RWPE2 (cell line): ENCODE measurements around the gene LIPJ.
A peak's percentile ranks its signal among the peaks of the same experiment; 100 is the strongest.

ENCODE experiments used
- ATAC-seq: fragments of 200-7000 bp; cut with Tn5 transposase; 3 replicates; pipeline ENCODE4 v1.9.1; 2021; ENCODE audit warnings: low read depth
- DNase-seq: peaks from one replicate; pipeline ENCODE4 v3.0.0-alpha.2; 2020; ENCODE audit warnings: low spot score
- H3K27ac ChIP-seq: fragments of 450-650 bp; 2 replicates; pipeline ENCODE4 v1.5.1; 2017; ENCODE audit warnings: mild to moderate bottlenecking; ENCODE audit not compliant: poor library complexity, severe bottlenecking
- H3K27me3 ChIP-seq: fragments of 250-450 bp; sonication (Bioruptor Pico); 2 replicates; pipeline ENCODE4 v1.5.1; 2021; ENCODE audit warnings: mild to moderate bottlenecking, moderate library complexity; ENCODE audit not compliant: insufficient read depth, poor library complexity, severe bottlenecking
- H3K36me3 ChIP-seq: fragments of 250-450 bp; sonication (Bioruptor Pico); 2 replicates; pipeline ENCODE4 v1.5.1; 2020; ENCODE audit warnings: low read depth, mild to moderate bottlenecking, moderate library complexity
- H3K4me1 ChIP-seq: fragments of 250-450 bp; sonication (Bioruptor Pico); 2 replicates; pipeline ENCODE4 v1.5.1; 2021; ENCODE audit warnings: mild to moderate bottlenecking, moderate library complexity; ENCODE audit not compliant: insufficient read depth, poor library complexity, severe bottlenecking
- H3K4me3 ChIP-seq: fragments of 250-450 bp; sonication (Bioruptor Pico); 2 replicates; pipeline ENCODE4 v1.5.1; 2021; ENCODE audit warnings: mild to moderate bottlenecking, moderate library complexity; ENCODE audit not compliant: severe bottlenecking
- H3K9me3 ChIP-seq: fragments of 250-450 bp; sonication (Bioruptor Pico); 2 replicates; pipeline ENCODE4 v1.5.1; 2021; ENCODE audit warnings: mild to moderate bottlenecking, moderate library complexity; ENCODE audit not compliant: severe bottlenecking
- TF ChIP-seq, protein P1 (sequence below): fragments of 450-650 bp; IDR thresholded peaks from one replicate; pipeline ENCODE4 v1.5.1; 2017; ENCODE audit warnings: mild to moderate bottlenecking, moderate library complexity; ENCODE audit not compliant: poor library complexity, severe bottlenecking

Gene LIPJ, protein sequence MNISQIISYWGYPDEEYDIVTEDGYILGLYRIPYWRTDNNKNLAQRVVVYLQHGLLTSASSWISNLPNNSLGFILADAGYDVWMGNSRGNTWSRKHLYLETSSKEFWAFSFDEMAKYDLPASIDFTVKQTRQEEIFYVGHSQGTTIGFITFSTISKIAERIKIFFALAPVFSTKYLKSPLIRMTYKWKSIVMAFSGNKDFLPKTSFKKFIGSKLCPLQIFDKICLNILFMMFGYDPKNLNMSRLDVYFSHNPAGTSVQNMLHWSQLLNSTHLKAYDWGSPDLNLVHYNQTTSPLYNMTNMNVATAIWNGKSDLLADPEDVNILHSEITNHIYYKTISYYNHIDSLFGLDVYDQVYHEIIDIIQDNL

DNA sequence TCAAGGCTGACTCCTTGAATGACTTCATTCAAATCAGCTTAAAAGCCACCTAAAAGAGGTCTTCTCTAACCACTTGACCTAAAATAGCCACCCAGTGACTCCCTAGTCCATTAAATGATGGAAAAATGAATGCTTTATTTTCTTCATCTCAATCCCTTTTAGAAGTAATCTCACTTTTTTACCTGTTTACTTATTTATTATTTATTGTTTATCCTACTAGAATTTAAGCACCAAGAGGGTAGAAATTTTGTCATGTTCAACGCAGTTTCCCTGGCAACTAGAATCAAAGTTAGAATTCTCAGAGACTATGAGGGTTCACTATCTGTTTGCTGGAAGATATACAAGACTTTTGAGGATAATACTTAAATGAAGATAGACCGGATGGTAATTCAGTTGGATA lies at the start of gene LIPJ:
Gene LIPJ, plus strand, starts transcription at position 301 of the 400 bp plus-strand sequence. CDS start 3,926 bp downstream, outside the sequence.
- TF ChIP-seq, protein P1, sequence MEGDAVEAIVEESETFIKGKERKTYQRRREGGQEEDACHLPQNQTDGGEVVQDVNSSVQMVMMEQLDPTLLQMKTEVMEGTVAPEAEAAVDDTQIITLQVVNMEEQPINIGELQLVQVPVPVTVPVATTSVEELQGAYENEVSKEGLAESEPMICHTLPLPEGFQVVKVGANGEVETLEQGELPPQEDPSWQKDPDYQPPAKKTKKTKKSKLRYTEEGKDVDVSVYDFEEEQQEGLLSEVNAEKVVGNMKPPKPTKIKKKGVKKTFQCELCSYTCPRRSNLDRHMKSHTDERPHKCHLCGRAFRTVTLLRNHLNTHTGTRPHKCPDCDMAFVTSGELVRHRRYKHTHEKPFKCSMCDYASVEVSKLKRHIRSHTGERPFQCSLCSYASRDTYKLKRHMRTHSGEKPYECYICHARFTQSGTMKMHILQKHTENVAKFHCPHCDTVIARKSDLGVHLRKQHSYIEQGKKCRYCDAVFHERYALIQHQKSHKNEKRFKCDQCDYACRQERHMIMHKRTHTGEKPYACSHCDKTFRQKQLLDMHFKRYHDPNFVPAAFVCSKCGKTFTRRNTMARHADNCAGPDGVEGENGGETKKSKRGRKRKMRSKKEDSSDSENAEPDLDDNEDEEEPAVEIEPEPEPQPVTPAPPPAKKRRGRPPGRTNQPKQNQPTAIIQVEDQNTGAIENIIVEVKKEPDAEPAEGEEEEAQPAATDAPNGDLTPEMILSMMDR = no peak

DNA sequence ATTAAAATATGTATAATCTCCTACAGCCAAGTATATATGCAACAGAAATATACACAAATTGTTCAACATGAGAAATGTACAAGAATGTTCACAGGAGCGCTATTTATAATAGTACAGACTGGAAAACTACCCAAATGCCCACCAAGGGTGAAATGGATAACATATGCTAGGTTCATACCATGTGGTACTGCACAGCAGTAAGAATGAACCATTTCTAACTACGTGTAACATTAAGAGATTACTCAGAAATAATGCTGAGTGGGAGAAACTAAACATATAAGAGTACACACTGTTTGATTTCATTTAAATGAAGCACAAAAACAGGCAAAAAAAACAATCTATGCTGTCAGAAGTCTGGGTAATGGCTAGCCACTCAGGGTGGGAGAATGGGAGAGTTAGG lies 49.2 kb upstream of the LIPJ start:
- H3K4me1 ChIP-seq = peaks cover 21% of the 10 kb centered on the region
- DNase-seq (no peak), ATAC-seq (no peak)
- no peak overlapping the region for H3K4me3 ChIP-seq
- TF ChIP-seq, protein P1 = no peak
- no peaks in the 10 kb centered on the region for H3K36me3 ChIP-seq
- H3K9me3 ChIP-seq = no peaks in the 10 kb centered on the region
- no peaks in the 10 kb centered on the region for H3K27me3 ChIP-seq
- no peak overlapping the region for H3K27ac ChIP-seq

More for the DNA sequence above, at the start of gene LIPJ:
- Histone ChIP-seq H3K27ac (no peak within 1 kb of the TSS), H3K9me3 (no peaks in the 10 kb centered on the region), H3K36me3 (no peaks in the 10 kb centered on the region), H3K27me3 (no peaks in the 10 kb centered on the region), H3K4me3 (no peak within 1 kb of the TSS), H3K4me1 (peaks cover 7% of the 10 kb centered on the region)
- ATAC-seq (no peak), DNase-seq (no peak)

DNA sequence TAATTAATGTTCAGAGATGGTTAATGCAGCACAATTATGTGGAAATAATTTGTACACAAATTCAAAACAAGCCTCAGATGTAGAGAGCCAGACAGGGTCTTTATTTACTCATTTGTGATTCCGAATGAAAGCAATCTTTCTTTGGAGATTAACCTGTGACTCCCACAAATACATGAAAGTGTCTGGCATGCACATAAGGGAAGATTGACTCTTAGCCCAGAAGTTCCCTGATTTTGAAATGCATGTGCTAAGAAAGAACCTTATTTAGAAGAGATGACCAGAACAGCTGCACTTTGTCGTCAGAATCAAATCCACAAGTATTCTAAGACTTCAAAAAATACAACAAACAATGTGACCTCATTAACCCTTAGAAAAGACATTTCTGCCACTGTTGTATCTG lies 48.5 kb upstream of the LIPJ start:
- H3K27ac ChIP-seq = no peak overlapping the region
- H3K4me3 ChIP-seq = no peak overlapping the region
- no peaks in the 10 kb centered on the region for H3K36me3 ChIP-seq
- no peaks in the 10 kb centered on the region for H3K9me3 ChIP-seq
- ATAC-seq = no peak
- peaks cover 21% of the 10 kb centered on the region for H3K4me1 ChIP-seq
- TF ChIP-seq, protein P1 = no peak
- no peaks in the 10 kb centered on the region for H3K27me3 ChIP-seq
- no peak for DNase-seq

DNA sequence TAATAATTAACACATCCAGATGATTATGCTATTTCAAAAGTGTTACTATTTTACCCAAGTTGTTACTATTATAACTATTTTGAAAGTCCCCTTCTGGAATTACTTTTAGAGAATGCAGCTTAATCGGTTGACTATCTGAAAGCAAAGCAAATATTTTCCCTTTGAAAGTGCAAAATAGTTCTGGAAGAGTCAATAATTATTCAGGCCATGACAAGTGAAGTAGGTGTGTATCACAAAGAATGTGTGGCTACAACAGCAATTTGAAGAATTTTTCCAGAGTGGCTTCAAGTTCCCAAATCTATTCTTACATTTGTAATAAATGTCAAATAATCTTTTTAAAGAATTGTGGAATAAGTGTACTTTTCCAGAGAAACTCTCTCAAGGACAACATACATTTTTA lies 46.2 kb upstream of the LIPJ start:
- Histone ChIP-seq H3K9me3 (no peaks in the 10 kb centered on the region), H3K27ac (peak overlapping the region; percentile 46), H3K4me3 (no peak overlapping the region), H3K27me3 (no peaks in the 10 kb centered on the region), H3K4me1 (peaks cover 21% of the 10 kb centered on the region), H3K36me3 (no peaks in the 10 kb centered on the region)
- ATAC-seq (no peak), DNase-seq (no peak)
- TF ChIP-seq, protein P1 = no peak

DNA sequence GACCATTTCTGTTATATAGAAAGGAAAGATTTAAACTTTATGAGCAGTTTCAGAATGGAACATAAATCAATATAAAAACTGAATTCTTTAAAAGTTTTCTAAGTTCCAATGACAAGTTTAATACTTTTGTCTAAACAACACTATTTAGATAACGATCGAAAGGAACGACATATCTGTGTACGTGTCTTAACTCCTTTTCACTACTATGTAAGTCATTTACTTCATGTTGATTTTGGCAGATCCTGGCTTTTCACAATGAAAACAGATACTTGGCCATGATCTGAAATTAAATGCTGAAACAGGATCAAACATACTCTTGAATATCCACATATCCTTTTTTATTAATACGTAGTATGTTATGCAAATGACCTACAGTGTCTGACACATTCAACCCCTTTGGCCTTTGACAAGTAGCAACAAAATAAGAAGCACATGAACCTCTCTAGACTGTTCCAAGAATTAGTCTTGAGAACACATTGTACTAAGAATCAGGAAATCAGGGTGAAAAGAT lies 45.4 kb upstream of the LIPJ start:
- no peaks in the 10 kb centered on the region for H3K27me3 ChIP-seq
- TF ChIP-seq, protein P1 = no peak
- H3K27ac ChIP-seq = peak overlapping the region; percentile 46
- H3K4me1 ChIP-seq = peaks cover 21% of the 10 kb centered on the region
- no peak for DNase-seq
- H3K9me3 ChIP-seq = no peaks in the 10 kb centered on the region
- H3K36me3 ChIP-seq = no peaks in the 10 kb centered on the region
- no peak overlapping the region for H3K4me3 ChIP-seq
- peak; percentile 74 for ATAC-seq
